ENCODE results near the gene NCR2.

The NCR2 gene

GRCh38 chr6:41359617-41360313 lies 24.4 kb downstream of the NCR2 start:
- DNase-seq = no peak

GRCh38 chr6:41360314-41360685 lies 24.9 kb downstream of the NCR2 start:
- no peak for DNase-seq

GRCh38 chr6:41366150-41366549 lies 30.7 kb downstream of the NCR2 start:
- DNase-seq = no peak

GRCh38 chr6:41367061-41367460 lies 31.7 kb downstream of the NCR2 start:
- no peak for DNase-seq

GRCh38 chr6:41367700-41368099 lies 32.3 kb downstream of the NCR2 start:
- no peak for DNase-seq

GRCh38 chr6:41370488-41371111 lies 35.2 kb downstream of the NCR2 start:
- no peak for DNase-seq

GRCh38 chr6:41371461-41371991 lies 36.1 kb downstream of the NCR2 start:
- DNase-seq = peak; percentile 23

GRCh38 chr6:41371992-41372831 lies 36.8 kb downstream of the NCR2 start:
- DNase-seq = peak; percentile 32

GRCh38 chr6:41372832-41373626 lies 37.6 kb downstream of the NCR2 start:
- no peak for DNase-seq

- no peak for DNase-seq
Observed at GRCh38 chr6:41373627-41373918, 38.2 kb downstream of the NCR2 start.

GRCh38 chr6:41373919-41374617 lies 38.7 kb downstream of the NCR2 start:
- no peak for DNase-seq

- DNase-seq = no peak
Observed at GRCh38 chr6:41374618-41375590, 39.5 kb downstream of the NCR2 start.

GRCh38 chr6:41375598-41376151 lies 40.3 kb downstream of the NCR2 start:
- no peak for DNase-seq

GRCh38 chr6:41376176-41376575 lies 40.8 kb downstream of the NCR2 start:
- no peak for DNase-seq

- no peak for DNase-seq
Observed at GRCh38 chr6:41377071-41377470, 41.7 kb downstream of the NCR2 start.

GRCh38 chr6:41379306-41379705 lies 43.9 kb downstream of the NCR2 start:
- DNase-seq = no peak

- no peak for DNase-seq
Observed at GRCh38 chr6:41386594-41386993, 51.2 kb downstream of the NCR2 start.

GRCh38 chr6:41392246-41392645 lies 56.8 kb downstream of the NCR2 start:
- no peak for DNase-seq

- DNase-seq = no peak
Observed at GRCh38 chr6:41396335-41396734, 60.9 kb downstream of the NCR2 start.

- no peak for DNase-seq
Observed at GRCh38 chr6:41399424-41399823, 64.0 kb downstream of the NCR2 start.
